Prostate gland (tissue), 2 donors: ENCODE measurements around the gene SCFD2. TPM values are rescaled to one million over a fixed set of nuclear protein-coding genes. Genes with fewer than 3 reads are reported as not detected.
"Not testable (repeated sequence)": the region's sequence is repeated elsewhere in the genome, so short reads cannot be mapped to it uniquely, and the experiment has no call there.

Experiments
- DNase-seq: peaks from one replicate; pipeline ENCODE4 v3.0.0-alpha.2; 2019; ENCODE audit warnings: low spot score
- H3K27ac ChIP-seq, 2 donors: fragments of 200-600 bp; sonication (generic); 2 replicates each; pipeline ENCODE4 v1.5.1; 2017 to 2019
- H3K27me3 ChIP-seq: fragments of 200-600 bp; sonication (generic); replicated peaks from 2 replicates; pipeline ENCODE4 v1.5.1; 2019; ENCODE audit not compliant: insufficient read depth
- H3K36me3 ChIP-seq, 2 donors: fragments of 200-600 bp; sonication (generic); 1 replicate in 1 of 2; 2 replicates in 1 of 2; pipeline versions ENCODE4 v1.5.1 to v1.8.1; 2017 to 2019
- H3K4me1 ChIP-seq: fragments of 200-600 bp; sonication (generic); replicated peaks from 2 replicates; pipeline ENCODE4 v1.5.1; 2019
- H3K4me3 ChIP-seq, 2 donors: fragments of 200-600 bp; sonication (generic); 2 replicates each; pipeline ENCODE4 v1.5.1; 2017 to 2019
- H3K9me3 ChIP-seq: fragments of 200-600 bp; sonication (generic); 2 replicates; pipeline ENCODE4 v1.5.1; 2017
- POLR2A ChIP-seq: fragments of 450-650 bp; IDR thresholded peaks from one replicate; pipeline ENCODE4 v1.6.1; 2016; ENCODE audit warnings: antibody characterized with exemption, mild to moderate bottlenecking
- POLR2AphosphoS5 ChIP-seq: sonication (generic); formaldehyde crosslinking; IDR thresholded peaks from one replicate; pipeline ENCODE4 v1.6.1; 2017; ENCODE audit warnings: antibody characterized with exemption
- WGBS: methylation state at CpG from one replicate; pipeline ENCODE4 v1.1.5; 2018; 5-methylcytosine and 5-hydroxymethylcytosine counted together
- intact Hi-C: fragments of 100-400 bp; cut with DNase I; formaldehyde crosslinking; loops from one replicate; pipeline ENCODE4 v1.14.2; 2022
- total RNA-seq, 2 donors: library from RNA; depleted of rRNA; stranded (reverse); fragments of >200 nt; gene quantifications; one replicate each; pipeline ENCODE4 v1.1.0, GENCODE V29; 2016
- TF ChIP-seq, protein P1 (sequence below), 4 experiments: fragments of 200-600 bp in 2 of 4; fragments of 450-650 bp in 2 of 4; sonication (generic) in 2 of 4; IDR thresholded peaks; 1 replicate in 3 of 4; 2 replicates in 1 of 4; pipeline ENCODE4 v1.5.1; 2016 to 2019; ENCODE audit warnings: antibody characterized with exemption in 4 of 4, mild to moderate bottlenecking in 2 of 4, moderate library complexity in 2 of 4

SCFD2 gene
- total RNA-seq, 2 donors from 2014 or later: 10.7 to 21.1 TPM

DNA sequence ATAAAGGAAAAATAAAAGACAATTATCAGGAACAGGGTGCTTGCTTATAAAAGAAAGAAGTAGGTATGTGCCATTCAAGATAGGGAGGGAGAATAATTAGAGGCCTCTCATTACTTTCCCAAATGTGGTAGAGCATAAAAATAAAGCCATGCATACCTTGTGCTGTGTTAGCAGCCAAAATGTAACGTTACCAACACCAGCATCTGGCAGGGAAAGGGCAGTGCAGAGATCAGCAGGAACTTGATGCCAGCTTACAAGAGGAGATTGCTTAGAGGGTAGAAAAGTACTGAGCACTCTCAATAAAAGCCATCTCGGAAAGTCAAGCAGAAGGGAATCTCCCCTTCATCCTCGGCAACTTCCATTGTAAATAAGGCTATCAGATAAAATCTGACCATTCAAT is 308.2 kb downstream of the SCFD2 start:
- no peak for TF ChIP-seq POLR2AphosphoS5
- TF ChIP-seq POLR2A: no peak
- TF ChIP-seq, protein P1, sequence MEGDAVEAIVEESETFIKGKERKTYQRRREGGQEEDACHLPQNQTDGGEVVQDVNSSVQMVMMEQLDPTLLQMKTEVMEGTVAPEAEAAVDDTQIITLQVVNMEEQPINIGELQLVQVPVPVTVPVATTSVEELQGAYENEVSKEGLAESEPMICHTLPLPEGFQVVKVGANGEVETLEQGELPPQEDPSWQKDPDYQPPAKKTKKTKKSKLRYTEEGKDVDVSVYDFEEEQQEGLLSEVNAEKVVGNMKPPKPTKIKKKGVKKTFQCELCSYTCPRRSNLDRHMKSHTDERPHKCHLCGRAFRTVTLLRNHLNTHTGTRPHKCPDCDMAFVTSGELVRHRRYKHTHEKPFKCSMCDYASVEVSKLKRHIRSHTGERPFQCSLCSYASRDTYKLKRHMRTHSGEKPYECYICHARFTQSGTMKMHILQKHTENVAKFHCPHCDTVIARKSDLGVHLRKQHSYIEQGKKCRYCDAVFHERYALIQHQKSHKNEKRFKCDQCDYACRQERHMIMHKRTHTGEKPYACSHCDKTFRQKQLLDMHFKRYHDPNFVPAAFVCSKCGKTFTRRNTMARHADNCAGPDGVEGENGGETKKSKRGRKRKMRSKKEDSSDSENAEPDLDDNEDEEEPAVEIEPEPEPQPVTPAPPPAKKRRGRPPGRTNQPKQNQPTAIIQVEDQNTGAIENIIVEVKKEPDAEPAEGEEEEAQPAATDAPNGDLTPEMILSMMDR (IDR thresholded peaks at IDR 0.05): no peak
- no peak for DNase-seq
- intact Hi-C loops: no loop called here

DNA sequence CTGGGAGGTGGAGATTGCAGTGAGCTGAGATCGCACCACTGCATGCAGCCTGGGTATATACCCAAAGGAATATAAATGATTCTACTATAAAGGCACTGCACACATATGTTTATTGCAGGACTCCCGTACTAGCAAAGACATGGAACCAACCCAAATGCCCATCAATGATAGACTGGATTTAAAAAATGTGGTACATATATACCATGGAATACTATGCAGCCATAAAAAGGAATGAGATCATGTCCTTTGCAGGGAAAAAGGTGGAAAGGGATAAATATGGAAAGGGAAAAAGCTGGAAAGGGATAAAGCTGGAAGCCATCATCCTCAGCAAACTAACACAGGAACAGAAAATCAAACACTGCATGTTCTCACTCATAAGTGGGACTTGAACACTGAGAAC is 308.8 kb downstream of the SCFD2 start:
- intact Hi-C loops, H3K4me3 ChIP-seq, H3K9me3 ChIP-seq, H3K36me3 ChIP-seq, H3K27ac ChIP-seq, H3K27me3 ChIP-seq, DNase-seq, H3K4me1 ChIP-seq: not testable (repeated sequence)
- WGBS: 79% methylated on average over 2 of the region's 2 CpGs

More for the DNA sequence above, 308.2 kb downstream of the SCFD2 start:
- Histone ChIP-seq H3K9me3 (no peaks in the 10 kb centered on the region), H3K4me3 (no peak overlapping the region), H3K36me3 (no peaks in the 10 kb centered on the region), H3K4me1 (no peaks in the 10 kb centered on the region), H3K27me3 (no peaks in the 10 kb centered on the region), H3K27ac (no peak overlapping the region)
- 67% methylated on average over 3 of the region's 3 CpGs for WGBS

DNA sequence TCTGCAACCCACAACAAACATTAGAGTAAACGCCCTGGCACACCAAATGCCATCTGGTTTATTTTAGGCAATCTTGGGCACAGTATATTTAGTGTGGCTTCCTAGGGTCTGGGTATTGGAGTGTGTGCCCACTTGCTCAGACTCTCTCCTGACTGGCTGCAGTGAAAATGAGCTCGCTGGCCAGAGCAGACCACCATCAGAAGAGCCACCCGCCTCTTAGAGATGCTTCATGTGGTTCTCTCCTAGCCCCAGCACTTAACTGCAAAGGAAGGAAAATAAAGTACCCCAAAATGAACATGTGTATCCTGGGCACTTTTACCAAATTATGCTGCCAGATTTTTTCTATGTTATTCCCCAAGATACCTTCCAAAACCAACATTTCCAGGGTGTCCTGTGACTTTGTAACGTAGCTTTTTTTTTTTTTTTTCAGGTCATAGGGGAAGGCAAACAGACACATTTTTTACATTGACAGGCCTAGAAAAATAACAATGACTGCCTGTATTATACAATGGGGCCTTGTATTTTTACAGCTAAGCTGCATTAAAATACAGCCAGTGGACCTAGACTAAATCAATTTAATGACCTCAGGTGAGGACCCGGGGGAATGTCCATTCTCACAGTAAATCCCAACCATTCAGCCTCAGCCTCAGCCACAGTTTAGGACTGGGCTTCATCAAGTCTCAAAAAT is 310.0 kb downstream of the SCFD2 start:
- WGBS: 64% methylated on average over 5 of the region's 5 CpGs
- Histone ChIP-seq H3K4me3 (no peak overlapping the region), H3K36me3 (no peaks in the 10 kb centered on the region), H3K27ac (no peak overlapping the region), H3K4me1 (no peaks in the 10 kb centered on the region), H3K27me3 (no peaks in the 10 kb centered on the region), H3K9me3 (no peaks in the 10 kb centered on the region)
- intact Hi-C loops: no loop called here
- TF ChIP-seq, protein P1 (IDR thresholded peaks at IDR 0.05): no peak
- no peak for TF ChIP-seq POLR2AphosphoS5
- no peak for TF ChIP-seq POLR2A
- DNase-seq: no peak

DNA sequence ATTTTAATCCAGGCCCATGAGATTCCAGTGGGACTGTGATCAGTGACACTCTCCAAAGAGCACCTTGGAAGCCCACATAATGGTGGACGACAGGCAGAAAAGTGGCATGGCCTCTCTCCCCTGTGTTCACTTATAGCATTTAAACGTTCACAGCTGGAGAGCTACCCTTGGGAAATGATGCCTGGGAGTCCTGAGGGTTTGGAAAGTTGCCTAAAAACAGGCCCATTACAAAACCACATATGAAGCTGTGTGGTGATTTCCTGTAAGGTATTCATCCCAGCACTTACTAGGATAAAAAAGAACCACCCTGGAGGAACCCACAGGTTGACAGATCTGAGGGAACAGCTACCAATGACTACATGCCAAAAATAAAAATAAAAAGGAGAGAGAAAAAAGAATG is 310.6 kb downstream of the SCFD2 start:
- no peak overlapping the region for H3K4me3 ChIP-seq
- H3K4me1 ChIP-seq: no peaks in the 10 kb centered on the region
- DNase-seq: no peak
- no peak for TF ChIP-seq POLR2AphosphoS5
- TF ChIP-seq, protein P1 (IDR thresholded peaks at IDR 0.05): no peak
- TF ChIP-seq POLR2A: no peak
- H3K9me3 ChIP-seq: no peaks in the 10 kb centered on the region
- no peaks in the 10 kb centered on the region for H3K36me3 ChIP-seq
- H3K27ac ChIP-seq: no peak overlapping the region
- WGBS: 39% methylated on average over 2 of the region's 2 CpGs
- H3K27me3 ChIP-seq: no peaks in the 10 kb centered on the region
- intact Hi-C loops: no loop called here

DNA sequence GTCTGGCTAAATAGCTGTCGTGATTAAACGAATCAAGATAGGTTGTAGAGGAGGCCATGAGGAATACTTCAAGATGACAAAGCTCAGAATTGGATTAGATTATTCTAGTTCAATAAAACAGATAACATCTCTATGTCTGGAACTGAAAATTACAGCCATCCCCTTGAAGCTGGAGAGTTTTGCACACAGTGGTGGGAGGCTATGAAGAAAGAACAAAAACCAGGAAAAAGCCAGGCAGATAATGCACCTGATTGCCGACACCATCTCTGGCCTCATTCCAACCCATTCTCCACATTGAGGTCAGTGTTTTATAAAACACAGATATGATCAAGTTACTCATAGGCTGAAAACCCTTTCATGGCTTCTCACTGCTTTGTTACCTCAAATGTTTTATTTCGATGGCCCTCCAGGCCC is 315.5 kb downstream of the SCFD2 start:
- TF ChIP-seq, protein P1 (IDR thresholded peaks at IDR 0.05): no peak
- TF ChIP-seq POLR2AphosphoS5: no peak
- TF ChIP-seq POLR2A: no peak
- 36% methylated on average over 4 of the region's 4 CpGs for WGBS
- no peak for DNase-seq
- Histone ChIP-seq H3K27me3 (no peaks in the 10 kb centered on the region), H3K9me3 (no peaks in the 10 kb centered on the region), H3K4me3 (no peak overlapping the region), H3K4me1 (no peaks in the 10 kb centered on the region), H3K27ac (no peak overlapping the region), H3K36me3 (no peaks in the 10 kb centered on the region)
- intact Hi-C loops: no loop called here
